DMS53 treated with DMSO at 0.1 percent for 48 hours (cell line): ENCODE data around the gene GRHL1.

Experiments used
- DNase-seq: peaks from one replicate; lab custom pipeline; 2025; ENCODE audit not compliant: unreplicated experiment; lab: John Stamatoyannopoulos, UW

The GRHL1 gene

DNA sequence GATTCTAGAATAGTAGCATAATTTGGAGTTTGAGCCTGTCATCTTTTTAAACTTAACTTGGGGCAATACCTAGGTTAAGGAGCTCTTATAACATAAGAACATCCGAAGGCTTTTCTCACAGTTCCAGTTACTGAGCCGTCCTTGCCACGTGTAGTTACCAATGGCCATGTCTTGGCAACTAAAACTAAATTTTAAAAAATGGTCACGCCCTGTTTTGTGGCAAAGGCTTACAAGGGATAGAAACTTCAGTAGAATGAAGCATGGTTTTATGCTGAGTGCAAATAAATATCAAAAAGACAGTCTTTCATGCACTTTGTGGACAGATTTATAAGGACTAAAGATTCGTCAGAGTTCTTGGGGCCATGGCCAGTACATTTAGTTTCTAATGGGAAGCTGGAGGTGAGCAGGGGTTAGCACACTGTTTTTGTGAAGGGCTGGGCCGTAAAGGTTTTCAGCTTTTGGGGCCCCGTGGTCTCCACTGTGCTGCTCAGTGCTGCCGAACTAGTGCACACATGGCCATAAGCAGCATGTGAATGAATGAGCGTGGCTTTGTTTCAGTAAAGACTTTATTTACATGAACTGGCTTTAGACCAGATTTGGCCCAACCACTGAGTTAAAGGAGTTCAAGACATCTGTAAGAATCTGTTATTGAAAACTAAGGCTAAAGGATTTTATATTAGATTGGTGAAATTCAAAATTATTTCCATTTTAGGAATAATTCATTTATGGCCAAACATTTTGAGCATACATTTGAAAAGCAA, 41.1 kb downstream of the GRHL1 start:
- no peak for DNase-seq

DNA sequence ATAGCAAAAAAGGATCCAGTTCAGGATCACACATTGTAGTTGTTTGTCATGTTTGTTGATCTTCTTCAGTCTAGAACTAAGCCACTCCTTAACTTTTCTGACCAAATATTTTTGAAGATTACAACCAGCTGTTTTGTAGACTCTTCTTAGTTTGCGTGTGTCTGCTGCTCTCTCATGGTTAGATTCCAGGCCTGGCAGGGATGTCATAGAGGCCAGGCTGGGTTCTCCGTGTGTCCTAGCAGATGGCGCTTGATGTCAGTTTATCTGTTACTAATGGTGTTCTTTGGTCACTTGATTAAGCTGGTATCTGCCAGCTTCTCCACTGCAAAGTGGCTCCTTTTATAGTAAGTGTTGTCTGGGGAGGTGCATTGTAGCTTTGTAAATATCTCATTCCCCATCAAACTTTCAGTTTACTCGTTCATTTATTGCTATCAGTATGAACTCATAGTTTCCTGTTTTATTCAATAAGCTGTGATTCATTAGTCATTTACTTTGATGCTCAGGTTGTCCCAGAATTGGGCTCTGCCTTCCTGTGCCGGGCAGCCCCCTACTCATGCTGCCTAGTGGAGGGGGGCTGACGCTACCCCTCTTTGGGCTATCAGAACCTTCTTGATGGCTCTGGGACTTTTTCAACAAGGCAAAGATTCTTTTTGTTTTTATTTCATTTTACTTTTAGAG, 42.1 kb downstream of the GRHL1 start:
- no peak for DNase-seq

DNA sequence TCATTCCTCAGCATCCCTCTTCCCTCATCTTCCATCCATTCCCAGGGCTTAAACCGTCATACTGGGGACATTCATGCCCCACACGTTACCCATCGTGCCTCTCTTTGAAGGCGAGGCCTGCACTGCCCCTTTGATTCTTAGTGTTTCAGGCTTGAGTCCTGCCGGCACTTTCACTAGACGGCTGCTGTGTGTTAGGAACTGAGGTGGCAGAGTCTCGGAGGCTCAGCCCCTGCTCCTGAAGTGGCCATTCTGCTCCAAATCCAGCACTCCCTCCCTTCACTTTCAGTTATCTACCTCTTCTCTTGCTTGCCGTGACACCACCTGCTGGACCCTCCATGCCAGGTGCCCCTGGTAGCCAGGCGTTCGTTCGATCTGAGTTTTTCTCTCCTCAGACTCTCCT, 43.0 kb downstream of the GRHL1 start:
- DNase-seq = no peak

DNA sequence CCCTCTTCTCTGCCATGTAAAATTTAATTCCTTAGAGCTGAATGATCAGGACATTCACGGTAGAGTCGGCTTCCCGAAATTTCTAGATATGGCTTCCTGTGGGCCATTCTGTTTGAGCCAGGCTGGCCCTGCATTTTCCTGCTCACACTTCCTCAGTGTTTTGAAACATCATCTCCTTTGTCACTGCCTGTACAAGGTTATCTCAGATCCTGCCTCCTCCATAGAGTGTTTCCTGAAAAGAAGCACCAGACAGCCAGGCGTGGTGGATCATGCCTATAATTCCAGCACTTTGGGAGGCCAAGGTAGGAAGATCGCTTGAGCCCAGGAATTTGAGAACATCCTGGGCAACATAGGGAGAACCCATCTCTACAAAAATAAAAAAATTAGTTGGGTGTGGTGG, 43.6 kb downstream of the GRHL1 start:
- DNase-seq = no peak

DNA sequence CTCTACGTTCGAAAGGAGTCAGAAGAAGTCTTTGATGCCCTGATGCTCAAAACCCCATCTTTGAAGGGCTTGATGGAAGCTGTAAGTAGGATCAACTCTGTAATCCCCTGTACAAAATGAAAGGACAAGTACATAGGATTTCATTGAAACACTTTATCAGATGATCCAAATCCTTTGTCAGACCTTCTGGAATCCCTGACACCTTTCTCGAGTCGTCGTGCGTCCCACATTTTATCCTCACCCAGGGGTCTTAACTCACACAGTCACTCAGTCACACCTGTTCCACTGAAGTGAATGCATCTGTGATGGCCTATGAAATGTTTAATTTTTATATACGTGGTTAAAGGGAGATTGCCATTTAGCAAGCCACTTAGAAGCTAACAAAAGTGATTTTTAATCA, 44.8 kb downstream of the GRHL1 start:
- no peak for DNase-seq

DNA sequence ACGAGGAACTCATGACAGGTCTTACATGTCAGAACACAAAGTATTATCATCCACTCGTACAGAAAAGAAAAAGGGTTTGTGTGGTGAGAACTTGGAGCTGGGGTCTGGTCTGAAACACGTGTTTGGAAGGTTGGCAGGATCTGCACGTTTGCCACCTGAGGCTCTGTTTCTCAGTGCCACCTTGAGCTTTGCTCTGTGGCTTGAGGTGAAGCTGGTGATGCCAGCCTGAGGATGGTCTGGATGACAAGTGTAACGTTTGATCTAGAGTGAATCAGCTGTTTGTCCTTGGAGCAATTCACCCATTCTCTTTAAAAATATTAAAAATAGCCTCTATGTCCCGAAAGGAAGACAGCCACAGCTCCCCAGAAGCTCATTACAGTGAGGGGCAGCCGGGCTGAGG, 46.4 kb downstream of the GRHL1 start:
- DNase-seq = no peak

DNA sequence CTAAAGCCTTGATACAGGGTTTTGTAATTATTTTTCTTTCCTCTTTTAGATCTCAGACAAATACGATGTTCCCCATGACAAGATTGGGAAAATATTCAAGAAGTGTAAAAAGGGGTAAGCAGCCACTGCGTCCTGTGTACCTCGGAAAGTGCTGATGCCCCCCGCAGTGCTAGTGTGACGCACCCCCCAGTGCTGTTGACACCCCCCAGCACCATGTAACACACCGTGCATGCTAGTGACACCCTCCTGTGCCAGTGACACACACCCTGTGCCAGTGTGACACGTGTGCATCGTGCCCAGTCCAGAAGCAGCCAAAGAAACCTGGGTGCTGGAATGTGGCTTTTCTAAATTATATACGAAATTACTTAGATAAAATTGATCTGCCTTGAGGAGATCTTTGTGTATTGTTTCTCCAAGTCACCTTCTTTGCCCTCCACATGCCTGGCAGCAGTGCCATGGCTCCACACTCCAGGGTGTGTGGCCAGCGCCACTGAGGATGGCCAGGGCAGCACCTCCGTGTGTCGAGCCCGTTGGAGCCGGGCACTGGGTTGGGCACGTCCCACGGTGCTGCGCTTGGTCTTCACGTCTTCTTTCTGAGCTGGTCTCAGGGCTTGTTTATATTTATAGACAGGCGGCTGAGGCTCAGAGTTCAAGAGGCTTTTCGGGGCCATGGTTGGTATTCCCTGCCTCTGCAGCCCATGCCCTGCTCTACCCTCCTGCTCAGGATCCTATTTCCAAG, 47.6 kb downstream of the GRHL1 start:
- DNase-seq = no peak

DNA sequence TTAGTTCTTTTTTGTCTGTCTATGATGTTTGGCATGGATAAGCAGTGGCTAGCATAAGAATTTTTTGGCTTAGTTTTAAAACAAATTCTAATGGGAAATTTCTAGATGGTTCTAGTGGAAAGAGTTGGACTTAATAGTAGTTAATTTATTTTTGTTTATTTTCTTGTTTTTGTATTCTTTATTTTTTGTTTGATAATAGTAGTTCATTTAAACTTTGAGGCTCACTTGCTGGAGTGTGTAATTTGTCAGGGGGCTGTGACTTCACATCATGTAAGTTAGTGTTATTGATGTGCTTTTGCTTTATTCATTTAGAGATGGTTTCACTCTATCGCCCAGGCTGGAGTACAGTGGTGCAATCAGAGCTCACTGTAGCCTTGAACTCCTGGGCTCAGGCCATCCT, 48.2 kb downstream of the GRHL1 start:
- no peak for DNase-seq

DNA sequence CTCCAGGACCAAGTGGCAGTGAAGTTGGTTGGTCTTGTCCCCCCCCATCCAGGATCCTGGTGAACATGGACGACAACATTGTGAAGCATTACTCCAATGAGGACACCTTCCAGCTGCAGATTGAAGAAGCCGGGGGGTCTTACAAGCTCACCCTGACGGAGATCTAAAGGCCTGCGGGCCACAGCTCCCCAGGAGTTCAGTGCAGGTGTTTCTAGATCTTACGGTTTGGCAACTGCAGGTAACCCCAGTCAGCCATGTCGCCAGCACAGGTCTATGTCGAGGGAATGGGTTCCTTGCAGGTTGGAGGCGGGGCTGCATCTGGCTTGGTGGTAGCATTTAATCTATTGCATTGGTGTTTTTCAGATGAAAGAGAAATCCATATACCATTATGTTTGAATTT, 49.0 kb downstream of the GRHL1 start:
- DNase-seq = no peak

DNA sequence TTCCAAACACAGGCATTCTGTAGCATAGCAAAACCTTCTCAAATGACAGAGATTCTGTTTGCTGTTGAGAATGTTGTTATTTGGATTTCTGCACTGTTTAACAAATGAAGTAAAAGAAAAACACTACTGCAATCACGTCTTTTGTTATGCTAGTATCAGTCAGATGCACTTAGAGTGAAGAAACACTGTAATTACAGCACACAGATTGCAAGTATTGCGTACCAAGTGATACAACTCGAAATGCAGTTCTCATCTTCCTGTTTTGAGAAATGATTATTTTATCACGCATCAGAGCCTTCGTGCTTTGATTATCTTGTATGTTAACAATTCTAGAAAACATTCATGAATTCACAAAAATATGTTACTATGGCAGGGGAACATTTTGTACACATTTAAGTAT, 50.1 kb downstream of the GRHL1 start:
- no peak for DNase-seq

DNA sequence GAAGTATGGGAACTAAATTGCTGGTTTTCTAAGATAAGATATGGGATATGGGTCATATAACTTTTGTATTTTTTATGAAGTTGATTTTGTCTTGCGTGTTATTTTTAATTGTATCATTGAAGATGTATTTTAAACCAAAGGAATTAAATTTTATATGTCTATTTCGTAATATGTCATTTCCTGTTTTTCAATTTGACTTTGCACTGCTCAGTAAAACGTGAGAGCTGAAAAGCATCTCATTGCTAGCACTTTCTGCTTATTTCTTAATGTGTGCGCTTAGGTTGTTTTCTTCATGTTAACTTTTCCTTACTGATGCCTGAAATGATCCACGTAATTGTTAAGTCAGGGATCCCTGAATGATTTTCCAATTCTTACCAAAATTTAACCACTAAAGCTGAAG, 50.6 kb downstream of the GRHL1 start:
- no peak for DNase-seq

DNA sequence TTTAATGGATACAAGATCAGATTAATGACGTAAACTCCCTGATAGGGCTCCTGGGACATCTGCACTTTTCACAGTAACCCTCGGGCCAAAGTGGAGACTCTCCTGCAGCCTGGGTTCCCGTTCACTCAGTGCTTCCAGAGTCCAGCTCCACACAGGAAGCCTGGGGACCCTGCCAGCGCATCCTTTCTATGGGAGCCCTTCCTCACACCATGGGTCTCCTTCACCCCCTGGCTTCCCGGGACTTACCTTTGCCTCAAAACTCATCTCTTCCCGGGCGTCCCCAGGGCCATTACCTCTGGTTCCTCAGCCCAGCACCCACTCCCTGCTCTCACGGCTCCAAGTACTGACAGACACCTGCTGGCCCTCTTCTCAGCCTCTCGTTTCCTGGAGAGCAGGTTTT, 51.2 kb downstream of the GRHL1 start:
- no peak for DNase-seq

DNA sequence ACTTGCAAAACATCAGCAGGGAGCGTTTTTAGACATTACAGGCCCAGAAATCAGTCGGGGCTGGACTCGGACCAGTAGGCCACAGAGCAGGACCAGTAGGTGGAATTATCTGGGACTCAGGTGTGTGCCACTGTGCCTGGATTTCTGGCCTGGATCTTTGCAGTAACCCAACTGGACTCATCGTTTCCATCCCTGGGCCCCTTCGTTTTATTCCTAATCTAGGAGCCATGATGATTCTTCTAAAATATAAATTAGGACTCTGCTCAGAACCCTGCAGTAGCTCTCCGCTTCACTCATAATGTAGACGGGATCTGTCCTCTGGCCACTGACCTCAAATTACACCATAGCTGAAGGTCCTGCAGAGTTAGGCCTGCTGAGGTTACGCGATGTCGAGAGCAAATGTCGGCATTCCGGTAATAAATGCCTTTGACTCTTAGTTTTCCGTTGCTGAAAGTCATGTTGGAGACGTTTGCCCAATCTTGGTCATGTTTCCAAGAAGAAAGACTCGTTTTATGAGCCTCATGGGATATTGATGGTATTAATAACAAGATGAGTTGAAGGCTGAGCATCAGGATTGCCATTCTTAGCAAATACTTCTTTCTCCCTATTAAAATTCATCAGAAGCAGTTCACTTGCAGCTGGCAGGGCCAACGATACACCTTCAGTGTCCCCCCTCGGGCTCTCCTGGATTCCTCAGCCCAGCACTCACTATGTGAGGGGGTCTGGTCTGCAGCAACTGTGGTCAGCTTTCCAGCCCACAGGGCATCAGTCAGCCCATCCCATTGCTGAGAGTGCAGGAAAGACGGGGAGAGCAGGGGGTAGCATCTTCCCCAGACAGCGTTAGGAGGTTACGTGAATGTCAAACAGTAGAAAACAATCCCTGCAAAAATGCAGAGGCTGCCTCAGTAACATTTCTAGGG, 52.0 kb downstream of the GRHL1 start:
- DNase-seq = no peak

DNA sequence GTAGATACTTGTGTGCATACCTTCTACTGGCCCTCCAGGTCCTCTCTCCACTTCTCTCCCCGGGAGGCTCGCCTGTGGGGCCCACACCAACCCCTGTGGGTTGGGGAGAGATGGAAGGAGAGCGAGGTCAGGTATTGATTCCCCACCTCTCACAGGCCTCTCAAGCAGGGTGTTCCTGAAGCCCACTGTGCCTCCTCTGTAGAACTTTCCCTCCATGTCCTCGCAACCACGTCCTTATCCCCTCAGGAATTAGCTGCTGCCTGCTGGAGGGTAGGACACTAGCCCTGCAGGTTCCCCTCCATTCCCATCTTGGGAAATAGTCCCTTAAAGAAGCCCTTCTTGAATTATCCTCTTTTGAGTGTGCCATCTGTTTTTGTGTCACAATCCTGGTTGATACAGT, 52.9 kb downstream of the GRHL1 start:
- DNase-seq = no peak

DNA sequence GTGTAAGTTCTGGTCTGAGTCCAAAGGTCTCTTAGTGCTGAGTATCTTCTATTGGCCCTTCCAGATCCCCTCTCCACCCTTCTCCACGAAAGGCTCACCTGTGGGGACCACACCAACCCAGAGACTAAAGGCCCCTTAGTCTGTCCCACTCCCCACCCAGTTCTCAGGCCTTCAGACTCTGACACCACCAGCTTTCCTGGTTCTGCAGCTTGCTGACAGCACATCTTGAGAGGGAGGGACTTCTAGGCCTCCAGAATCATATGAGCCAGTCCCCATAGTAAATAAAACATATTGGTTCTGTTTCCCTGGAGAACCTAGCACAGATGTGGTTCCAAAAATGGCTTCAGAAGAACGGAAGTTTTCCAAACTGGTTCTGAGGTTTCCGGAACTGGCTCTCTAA, 53.3 kb downstream of the GRHL1 start:
- DNase-seq = no peak

DNA sequence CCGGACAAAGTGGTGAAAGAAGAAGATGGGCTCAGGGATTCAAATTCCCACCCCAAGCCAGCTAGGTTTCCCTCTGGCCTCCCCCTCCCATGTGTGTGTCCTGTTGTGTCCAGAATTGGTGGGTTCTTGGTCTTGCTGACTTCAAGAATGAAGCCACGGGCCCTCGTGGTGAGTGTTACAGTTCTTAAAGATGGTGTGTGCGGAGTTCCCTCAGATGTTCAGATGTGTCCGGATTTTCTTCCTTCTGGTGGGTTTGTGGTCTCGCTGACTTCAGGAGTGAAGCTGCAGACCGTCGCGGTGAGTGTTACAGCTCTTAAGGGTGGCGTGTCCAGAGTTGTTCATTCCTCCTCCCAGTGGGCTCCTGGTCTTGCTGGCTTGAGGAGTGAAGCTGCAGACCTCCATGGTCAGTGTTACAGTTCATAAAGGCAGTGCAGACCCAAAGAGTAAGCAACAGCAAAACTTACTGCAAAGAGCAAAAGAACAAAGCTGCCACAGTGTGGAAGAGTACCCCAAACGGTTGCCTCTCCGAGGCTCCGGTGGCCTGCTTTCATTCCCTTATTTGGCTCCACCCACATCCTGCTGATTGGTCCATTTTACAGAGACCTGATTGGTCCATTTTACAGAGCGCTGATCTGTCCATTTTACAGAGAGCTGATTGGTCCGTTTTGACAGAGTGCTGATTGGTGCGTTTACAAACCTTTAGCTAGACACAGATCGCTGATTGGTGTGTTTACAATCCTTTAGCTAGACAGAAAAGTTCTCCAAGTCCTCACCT, 54.2 kb downstream of the GRHL1 start:
- DNase-seq = no peak

DNA sequence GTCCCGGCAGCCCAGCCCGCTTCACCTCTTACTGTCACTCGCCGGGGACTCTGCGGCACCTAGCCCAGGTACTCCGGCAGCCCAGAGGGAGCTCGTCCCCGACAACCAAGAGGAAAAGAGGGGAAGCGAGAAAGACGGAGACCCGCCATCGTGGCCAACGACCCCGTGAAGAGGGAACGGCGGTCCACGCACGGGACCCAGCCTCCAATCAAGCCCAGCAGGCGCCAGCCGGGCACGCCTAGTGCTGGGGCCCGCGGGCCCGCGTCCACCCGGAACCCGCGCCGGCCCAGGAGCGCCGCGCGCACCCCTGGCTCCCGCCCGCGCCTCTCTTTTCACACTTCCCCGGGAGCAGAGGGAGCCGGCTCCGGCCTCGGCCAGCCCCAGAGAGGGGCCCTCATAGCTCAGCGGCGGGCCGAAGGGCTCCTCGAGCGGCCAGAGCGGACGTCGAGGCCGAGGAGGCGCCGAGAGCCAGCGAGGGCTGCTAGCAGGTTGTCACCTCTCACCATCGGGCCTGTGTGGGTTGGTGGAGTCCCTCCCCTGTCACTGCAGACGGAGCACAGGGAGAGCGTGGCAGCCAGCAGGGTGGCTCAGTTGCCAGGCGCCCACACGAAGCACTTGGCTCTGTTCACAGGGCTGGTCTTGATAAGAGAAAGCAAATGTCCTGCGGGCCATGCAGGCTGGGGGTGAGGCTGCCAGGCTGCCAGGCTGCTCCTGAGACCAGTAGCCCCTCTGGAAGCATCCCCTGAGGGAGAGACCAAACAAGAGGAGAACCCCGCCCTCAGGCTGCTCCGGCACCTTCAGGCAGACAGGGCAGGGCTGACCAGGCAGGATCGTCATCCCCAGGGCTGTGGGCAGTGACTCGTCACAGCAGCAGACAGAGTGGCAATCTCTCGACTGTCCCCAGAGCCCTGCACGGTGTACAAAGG, 55.0 kb downstream of the GRHL1 start:
- no peak for DNase-seq

DNA sequence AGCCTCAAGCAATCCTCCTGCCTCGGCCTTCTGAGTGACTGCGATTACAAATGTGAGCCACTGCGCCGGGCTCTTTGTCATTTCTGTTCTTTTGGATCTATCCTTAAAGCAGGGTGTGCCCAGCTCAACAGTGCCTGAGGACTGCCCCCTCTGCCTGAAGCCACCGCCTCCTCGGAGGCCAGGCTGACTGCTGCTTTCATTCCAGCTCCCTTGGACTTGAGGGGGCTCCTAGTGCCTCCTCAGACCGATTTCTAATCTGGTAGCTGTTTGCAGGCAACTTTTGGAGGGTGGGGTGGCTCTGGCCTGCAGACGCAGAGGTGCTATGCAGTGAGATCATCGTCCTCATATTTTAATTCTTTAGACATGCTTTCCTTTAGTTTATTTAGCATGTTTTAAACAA, 55.9 kb downstream of the GRHL1 start:
- DNase-seq = no peak
